PC-3 (cell line): ENCODE measurements around the gene TRPM5. TPM values are rescaled to one million over a fixed set of nuclear protein-coding genes. Genes with fewer than 3 reads are reported as not detected.

Experiments
- ATAC-seq: fragments of 200-7000 bp; cut with Tn5 transposase; 2 replicates; pipeline ENCODE4 v1.9.1; 2020; ENCODE audit warnings: mild to moderate bottlenecking, moderate library complexity
- BruUV-seq: library from RNA; stranded (reverse); fragments of 400-500 nt; replicated peaks from 2 replicates; lab custom pipeline; 2021; lab: Mats Ljungman, UMichigan
- CTCF ChIA-PET: fragments of 300-600 bp; sonication (Branson Sonifier 250); formaldehyde crosslinking; loops from one replicate; lab custom pipeline; 2022; ENCODE audit warnings: antibody characterized with exemption; lab: Charles Lee
- POLR2A ChIA-PET: fragments of 300-600 bp; sonication (Branson Sonifier 250); formaldehyde crosslinking; loops from one replicate; lab custom pipeline; 2022; ENCODE audit warnings: antibody characterized with exemption; ENCODE audit not compliant: unreplicated experiment; lab: Charles Lee
- DNase-seq: peaks from one replicate; pipeline ENCODE4 v3.0.0-alpha.2; 2015
- H2AFZ ChIP-seq: fragments of 300-600 bp; sonication (generic); 2 replicates; pipeline ENCODE4 v1.6.0; 2016; ENCODE audit warnings: antibody characterized with exemption, low read length
- H3F3A ChIP-seq: fragments of 300-600 bp; sonication (generic); one replicate; pipeline ENCODE4 v1.6.0; 2017; ENCODE audit warnings: antibody characterized with exemption, low read length, control low read depth, mild to moderate bottlenecking; ENCODE audit not compliant: unreplicated experiment
- H3K27ac ChIP-seq: fragments of 300-600 bp; sonication (generic); 2 replicates; pipeline ENCODE4 v1.5.1; 2016; ENCODE audit warnings: mild to moderate bottlenecking, low read length
- H3K27me3 ChIP-seq: fragments of 300-600 bp; sonication (generic); 2 replicates; pipeline ENCODE4 v1.6.1; 2016; ENCODE audit warnings: low read length, mixed read lengths
- H3K36me3 ChIP-seq: fragments of 300-600 bp; sonication (generic); 2 replicates; pipeline ENCODE4 v1.6.1; 2016; ENCODE audit warnings: low read depth, mixed run types, low read length, mixed read lengths
- H3K4me1 ChIP-seq: fragments of 300-600 bp; sonication (generic); 2 replicates; pipeline ENCODE4 v1.5.1; 2016; ENCODE audit warnings: low read length; ENCODE audit not compliant: insufficient read depth
- H3K4me2 ChIP-seq: fragments of 300-600 bp; sonication (generic); 2 replicates; pipeline ENCODE4 v1.6.0; 2016; ENCODE audit warnings: low read length
- H3K4me3 ChIP-seq: fragments of 300-600 bp; sonication (generic); 2 replicates; pipeline ENCODE4 v1.5.1; 2016; ENCODE audit warnings: mild to moderate bottlenecking, low read length, mixed read lengths
- H3K79me2 ChIP-seq: fragments of 300-600 bp; sonication (generic); 2 replicates; pipeline ENCODE4 v1.6.1; 2017; ENCODE audit warnings: low read length, mixed read lengths
- H3K9ac ChIP-seq: fragments of 300-600 bp; sonication (generic); 2 replicates; pipeline ENCODE4 v1.6.0; 2016; ENCODE audit warnings: mild to moderate bottlenecking, low read length
- H3K9me2 ChIP-seq: fragments of 300-600 bp; sonication (generic); replicated peaks from 2 replicates; pipeline ENCODE4 v1.6.1; 2016; ENCODE audit warnings: mixed run types, low read length, mixed read lengths
- H3K9me3 ChIP-seq: fragments of 300-600 bp; sonication (generic); 2 replicates; pipeline ENCODE4 v1.6.1; 2016; ENCODE audit warnings: low read length, mixed read lengths
- H4K20me1 ChIP-seq: fragments of 300-600 bp; sonication (generic); 2 replicates; pipeline ENCODE4 v1.6.1; 2016; ENCODE audit warnings: low read length, mixed read lengths
- EZH2 ChIP-seq: fragments of 300-600 bp; sonication (generic); IDR thresholded peaks from one replicate; pipeline ENCODE4 v1.6.1; 2017; ENCODE audit warnings: antibody characterized with exemption, mild to moderate bottlenecking, low read length; ENCODE audit not compliant: unreplicated experiment
- EZH2phosphoT487 ChIP-seq: fragments of 300-600 bp; sonication (generic); IDR thresholded peaks from 2 replicates; pipeline ENCODE4 v1.6.1; 2018; ENCODE audit warnings: mild to moderate bottlenecking, antibody characterized with exemption, low read length, borderline replicate concordance
- intact Hi-C: fragments of 100-400 bp; cut with micrococcal nuclease; formaldehyde crosslinking; loops from 2 replicates; pipeline ENCODE4 v1.9.0; 2023
- total RNA-seq: library from RNA; depleted of rRNA; stranded (reverse); fragments of >200 nt; gene quantifications from 2 replicates; pipeline ENCODE4 v1.2.3, GENCODE V29; 2014
- TF ChIP-seq, protein P1 (sequence below): fragments of 300-600 bp; sonication (generic); conservative IDR thresholded peaks from 2 replicates; pipeline ENCODE4 v1.5.1; 2017; ENCODE audit warnings: antibody characterized with exemption, low read depth, mild to moderate bottlenecking, low read length

Gene TRPM5
- total RNA-seq, 1 experiment from 2014 or later = not detected

DNA sequence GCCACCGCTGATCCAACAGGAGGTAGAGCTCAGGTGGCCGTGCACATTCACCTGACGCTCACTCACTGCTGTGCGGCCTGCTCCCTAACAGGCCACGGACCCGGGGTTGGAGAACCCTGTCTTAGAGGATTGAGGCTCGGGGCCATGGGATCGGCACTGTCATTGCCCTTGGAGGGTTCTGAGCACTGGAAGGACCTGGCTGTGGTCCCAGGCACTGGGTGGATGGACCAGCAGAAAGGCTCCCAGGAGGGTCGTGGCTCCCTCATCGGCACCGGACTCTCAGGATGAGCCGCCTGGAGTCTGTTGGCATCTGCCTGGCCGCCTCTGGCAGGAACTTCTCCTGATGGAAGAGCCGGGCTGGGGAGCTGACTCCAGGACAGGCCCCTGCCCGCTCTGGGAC lies 7.0 kb upstream of the TRPM5 start:
- Histone ChIP-seq H4K20me1 (no peaks in the 10 kb centered on the region), H3K9ac (no peak overlapping the region), H3K4me2 (no peak overlapping the region), H3K4me3 (no peak overlapping the region), H3K9me2 (no peaks in the 10 kb centered on the region), H3K9me3 (no peaks in the 10 kb centered on the region), H3F3A (no peaks in the 10 kb centered on the region), H3K79me2 (no peaks in the 10 kb centered on the region), H3K27ac (no peak overlapping the region), H3K27me3 (no peaks in the 10 kb centered on the region), H3K36me3 (no peaks in the 10 kb centered on the region), H2AFZ (no peak overlapping the region), H3K4me1 (no peaks in the 10 kb centered on the region)
- DNase-seq (no peak), ATAC-seq (no peak)
- no TSS peak for BruUV-seq
- CTCF ChIA-PET = no interaction called here
- TF ChIP-seq, protein P1, sequence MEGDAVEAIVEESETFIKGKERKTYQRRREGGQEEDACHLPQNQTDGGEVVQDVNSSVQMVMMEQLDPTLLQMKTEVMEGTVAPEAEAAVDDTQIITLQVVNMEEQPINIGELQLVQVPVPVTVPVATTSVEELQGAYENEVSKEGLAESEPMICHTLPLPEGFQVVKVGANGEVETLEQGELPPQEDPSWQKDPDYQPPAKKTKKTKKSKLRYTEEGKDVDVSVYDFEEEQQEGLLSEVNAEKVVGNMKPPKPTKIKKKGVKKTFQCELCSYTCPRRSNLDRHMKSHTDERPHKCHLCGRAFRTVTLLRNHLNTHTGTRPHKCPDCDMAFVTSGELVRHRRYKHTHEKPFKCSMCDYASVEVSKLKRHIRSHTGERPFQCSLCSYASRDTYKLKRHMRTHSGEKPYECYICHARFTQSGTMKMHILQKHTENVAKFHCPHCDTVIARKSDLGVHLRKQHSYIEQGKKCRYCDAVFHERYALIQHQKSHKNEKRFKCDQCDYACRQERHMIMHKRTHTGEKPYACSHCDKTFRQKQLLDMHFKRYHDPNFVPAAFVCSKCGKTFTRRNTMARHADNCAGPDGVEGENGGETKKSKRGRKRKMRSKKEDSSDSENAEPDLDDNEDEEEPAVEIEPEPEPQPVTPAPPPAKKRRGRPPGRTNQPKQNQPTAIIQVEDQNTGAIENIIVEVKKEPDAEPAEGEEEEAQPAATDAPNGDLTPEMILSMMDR = no peak
- TF ChIP-seq EZH2phosphoT487 = no peak
- TF ChIP-seq EZH2 = no peak
- POLR2A ChIA-PET = no interaction called here
- intact Hi-C loops = no loop called here

DNA sequence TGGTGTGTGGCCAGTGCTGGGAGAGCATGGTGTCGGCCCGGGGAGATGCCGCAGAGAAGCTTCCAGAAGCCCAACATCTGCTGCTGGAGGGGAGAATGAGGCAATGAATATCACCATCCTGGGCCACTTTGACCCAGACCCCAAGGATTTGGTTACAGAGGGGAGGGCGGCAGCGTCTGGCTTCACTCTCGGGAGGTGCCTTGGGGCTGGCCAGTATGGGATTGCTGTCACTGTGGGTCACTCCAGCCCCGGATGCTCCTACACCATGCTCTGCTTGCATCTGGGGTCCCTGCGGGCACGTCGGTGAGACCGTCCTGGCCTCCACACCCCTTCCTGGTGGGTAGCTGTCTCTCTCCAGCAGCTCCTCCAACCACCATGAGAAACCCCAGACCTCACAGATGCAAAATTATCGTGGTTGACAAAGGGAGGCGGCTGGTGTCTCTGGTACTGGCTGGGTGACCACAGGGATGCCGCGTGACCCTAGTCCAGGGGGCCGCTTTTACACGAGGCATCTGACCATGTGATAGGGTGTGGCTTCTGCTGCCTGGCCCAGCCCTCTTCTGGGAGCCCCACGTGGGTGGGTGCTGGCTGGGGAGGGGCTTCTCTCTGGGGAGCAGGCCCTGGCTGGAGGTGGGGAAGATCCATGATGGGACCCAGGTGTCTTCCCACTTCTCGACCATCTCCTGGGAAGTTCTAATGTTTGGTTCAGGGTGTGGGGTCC lies 6.2 kb upstream of the TRPM5 start:
- DNase-seq (no peak), ATAC-seq (no peak)
- H3K4me3 ChIP-seq = no peak overlapping the region
- intact Hi-C loops = no loop called here
- BruUV-seq = no TSS peak
- ChIA-PET CTCF (no interaction called here), POLR2A (no interaction called here)
- no peaks in the 10 kb centered on the region for H3K4me1 ChIP-seq
- H3K79me2 ChIP-seq = no peaks in the 10 kb centered on the region
- no peaks in the 10 kb centered on the region for H3K9me2 ChIP-seq
- no peak overlapping the region for H2AFZ ChIP-seq
- H3K36me3 ChIP-seq = no peaks in the 10 kb centered on the region
- H3K9ac ChIP-seq = no peak overlapping the region
- no peaks in the 10 kb centered on the region for H3F3A ChIP-seq
- no peaks in the 10 kb centered on the region for H4K20me1 ChIP-seq
- H3K27ac ChIP-seq = no peak overlapping the region
- H3K9me3 ChIP-seq = no peaks in the 10 kb centered on the region
- H3K27me3 ChIP-seq = peaks cover 4% of the 10 kb centered on the region; the same call in 1 of the 2 replicates
- no peak for TF ChIP-seq EZH2phosphoT487
- TF ChIP-seq EZH2 = no peak
- TF ChIP-seq, protein P1 = no peak
- no peak overlapping the region for H3K4me2 ChIP-seq

DNA sequence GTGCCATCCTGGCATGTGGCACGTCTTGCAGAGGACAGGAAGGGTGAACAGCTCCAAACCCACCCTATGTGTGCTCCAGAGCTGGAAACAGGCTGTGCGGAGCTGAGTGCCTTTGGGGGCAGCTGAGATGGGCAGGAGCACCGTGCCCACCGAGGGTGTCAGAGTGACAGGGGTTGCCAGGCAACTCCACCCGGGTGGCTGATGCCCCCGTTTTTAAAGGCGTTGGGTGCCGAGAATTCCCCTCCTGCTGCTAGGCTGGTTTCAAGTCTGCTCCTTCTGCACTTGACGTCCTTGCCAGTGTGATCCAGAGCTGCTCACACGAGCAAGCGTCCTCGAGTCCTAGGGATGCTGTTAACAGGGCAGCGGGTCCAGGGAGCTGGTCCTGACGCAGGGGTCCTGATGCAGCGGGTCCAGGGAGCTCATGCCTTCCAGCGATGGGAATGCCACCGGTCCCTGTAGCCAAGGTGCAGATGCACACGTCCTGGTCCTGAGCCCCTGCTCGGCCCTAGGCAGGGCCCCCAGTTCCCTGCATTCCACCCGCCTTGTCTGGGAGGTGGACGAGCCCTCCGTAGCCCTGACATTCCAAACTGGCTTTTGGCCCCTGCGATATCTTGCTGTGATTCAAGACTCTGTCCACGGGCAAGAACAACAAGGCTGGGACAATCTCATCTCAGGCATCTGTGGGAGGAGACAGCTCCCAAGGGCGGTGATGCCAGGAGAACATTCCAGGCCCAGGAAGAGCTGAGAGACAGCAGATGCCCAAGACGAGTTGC lies 5.4 kb upstream of the TRPM5 start:
- DNase-seq (no peak), ATAC-seq (no peak)
- Histone ChIP-seq H3K9me2 (no peaks in the 10 kb centered on the region), H3K36me3 (no peaks in the 10 kb centered on the region), H3K27me3 (peaks cover 7% of the 10 kb centered on the region; the same call in 1 of the 2 replicates), H4K20me1 (no peaks in the 10 kb centered on the region), H2AFZ (no peak overlapping the region), H3K9me3 (no peaks in the 10 kb centered on the region), H3K79me2 (no peaks in the 10 kb centered on the region), H3K9ac (no peak overlapping the region), H3K4me2 (no peak overlapping the region), H3K27ac (no peak overlapping the region), H3K4me1 (no peaks in the 10 kb centered on the region), H3K4me3 (no peak overlapping the region), H3F3A (no peaks in the 10 kb centered on the region)
- intact Hi-C loops = no loop called here
- no peak for TF ChIP-seq EZH2phosphoT487
- no peak for TF ChIP-seq EZH2
- TF ChIP-seq, protein P1 = no peak
- BruUV-seq = no TSS peak
- CTCF ChIA-PET = no interaction called here
- POLR2A ChIA-PET = interaction anchor here (0.6 kb wide), 1 partner anchor 36 kb away, joined by 3 read pairs; no protein-coding TSS in a partner anchor
